MCF 10A (cell line): ENCODE measurements around the gene CACNG8. TPM values are rescaled to one million over a fixed set of nuclear protein-coding genes. Genes with fewer than 3 reads are reported as not detected.
A peak's percentile ranks its signal among the peaks of the same experiment; 100 is the strongest.

Experiments used
- Bru-seq: library from RNA; stranded (reverse); fragments of 400-500 nt; gene quantifications from one replicate; lab custom pipeline; 2021; lab: Mats Ljungman, UMichigan
- BruChase-seq, 2 experiments: library from RNA; stranded (reverse); fragments of 400-500 nt; gene quantifications; one replicate each; lab custom pipeline; 2021; lab: Mats Ljungman, UMichigan
- BruUV-seq: library from RNA; stranded (reverse); fragments of 400-500 nt; replicated peaks from 2 replicates; lab custom pipeline; 2021; lab: Mats Ljungman, UMichigan
- CTCF ChIA-PET: fragments of 300-600 bp; sonication (Branson Sonifier 250); formaldehyde crosslinking; extraction: SDS; loops from one replicate; lab custom pipeline; 2021; ENCODE audit warnings: antibody characterized with exemption, inconsistent platforms; lab: Yijun Ruan, JAX
- POLR2A ChIA-PET: fragments of 300-600, 350-650 bp; sonication (Branson Sonifier 250); formaldehyde crosslinking; extraction: SDS; loops from one replicate; lab custom pipeline; 2020; ENCODE audit warnings: antibody characterized with exemption, inconsistent platforms; lab: Yijun Ruan, JAX
- DNase-seq: peaks from one replicate; pipeline ENCODE4 v3.0.0-alpha.2; 2018; ENCODE audit not compliant: unreplicated experiment
- H3K27ac Mint-ChIP-seq: one replicate; pipeline ENCODE4 v1.8.0; 2022; ENCODE audit warnings: mild to moderate bottlenecking, low read depth, mixed read lengths; ENCODE audit not compliant: unreplicated experiment
- H3K27me3 Mint-ChIP-seq: one replicate; pipeline ENCODE4 v1.8.0; 2022; ENCODE audit warnings: mixed read lengths; ENCODE audit not compliant: insufficient read depth, unreplicated experiment
- H3K36me3 Mint-ChIP-seq: one replicate; pipeline ENCODE4 v1.8.0; 2022; ENCODE audit warnings: mild to moderate bottlenecking, moderate library complexity, mixed read lengths; ENCODE audit not compliant: insufficient read depth, unreplicated experiment
- H3K4me1 Mint-ChIP-seq: one replicate; pipeline ENCODE4 v1.8.0; 2022; ENCODE audit warnings: mixed read lengths; ENCODE audit not compliant: insufficient read depth, unreplicated experiment
- H3K4me3 Mint-ChIP-seq: one replicate; pipeline ENCODE4 v1.8.0; 2022; ENCODE audit warnings: mild to moderate bottlenecking, moderate library complexity, mixed read lengths; ENCODE audit not compliant: unreplicated experiment
- H3K9me3 Mint-ChIP-seq: one replicate; pipeline ENCODE4 v1.8.0; 2022; ENCODE audit warnings: mixed read lengths; ENCODE audit not compliant: unreplicated experiment
- intact Hi-C: fragments of 100-400 bp; cut with micrococcal nuclease; formaldehyde crosslinking; loops from 2 replicates; pipeline ENCODE4 v1.14.1; 2022
- long read RNA-seq: library from polyadenylated mRNA; stranded (forward); transcript quantifications from one replicate; pipeline ENCODE4 v2.0.0, GENCODE V29; 2022
- total RNA-seq: library from RNA; stranded (reverse); gene quantifications from 2 replicates; pipeline ENCODE4 v1.2.3, GENCODE V29; 2022
- TF ChIP-seq, protein P1 (sequence below): fragments of 200-600 bp; IDR thresholded peaks from one replicate; pipeline ENCODE4 v1.8.0; 2022; ENCODE audit warnings: antibody characterized with exemption, mild to moderate bottlenecking; ENCODE audit not compliant: unreplicated experiment

The CACNG8 gene
- total RNA-seq (0.16 TPM in 1 of 2 replicates, not detected in the other), Bru-seq, nascent RNA (percentile 15 among the genes with signal in this experiment), BruChase-seq, experiment 1, labeled RNA remaining after a 6-hour chase (percentile 8 among the genes with signal in this experiment), BruChase-seq, experiment 2, labeled RNA remaining after a 2-hour chase (percentile 16 among the genes with signal in this experiment)
- long read RNA-seq = 0 reads

DNA sequence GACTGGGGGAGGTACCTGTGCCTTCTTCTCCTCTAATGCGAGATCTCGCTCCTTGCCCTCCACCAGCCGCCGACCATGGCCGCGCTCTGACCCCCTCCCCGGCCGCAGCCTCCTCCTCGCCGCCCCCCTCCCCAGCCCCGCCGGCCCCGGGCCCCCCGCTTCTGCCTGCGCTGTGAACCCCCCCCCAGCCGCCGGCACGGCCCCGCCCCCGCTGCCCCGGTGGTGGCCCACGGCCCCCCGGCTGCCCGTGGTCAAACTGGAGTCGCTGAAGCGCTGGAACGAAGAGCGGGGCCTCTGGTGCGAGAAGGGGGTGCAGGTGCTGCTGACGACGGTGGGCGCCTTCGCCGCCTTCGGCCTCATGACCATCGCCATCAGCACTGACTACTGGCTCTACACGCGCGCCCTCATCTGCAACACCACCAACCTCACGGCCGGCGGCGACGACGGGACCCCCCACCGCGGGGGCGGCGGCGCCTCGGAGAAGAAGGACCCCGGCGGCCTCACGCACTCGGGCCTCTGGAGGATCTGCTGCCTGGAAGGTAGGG, at the start of gene CACNG8:
Gene CACNG8, plus strand, starts transcription at position 51 of the 545 bp plus-strand sequence.
- BruUV-seq = no TSS peak
- CTCF ChIA-PET = no interaction called here
- H3K9me3 Mint-ChIP-seq = no peaks in the 10 kb centered on the region
- DNase-seq = no peak
- H3K27ac Mint-ChIP-seq = no peak within 1 kb of the TSS
- H3K4me3 Mint-ChIP-seq = no peak within 1 kb of the TSS
- peaks cover 65% of the 10 kb centered on the region for H3K27me3 Mint-ChIP-seq
- H3K4me1 Mint-ChIP-seq = peaks cover 5% of the 10 kb centered on the region
- POLR2A ChIA-PET = no interaction called here
- intact Hi-C loops = no loop called here
- H3K36me3 Mint-ChIP-seq = no peaks in the 10 kb centered on the region
- TF ChIP-seq, protein P1, sequence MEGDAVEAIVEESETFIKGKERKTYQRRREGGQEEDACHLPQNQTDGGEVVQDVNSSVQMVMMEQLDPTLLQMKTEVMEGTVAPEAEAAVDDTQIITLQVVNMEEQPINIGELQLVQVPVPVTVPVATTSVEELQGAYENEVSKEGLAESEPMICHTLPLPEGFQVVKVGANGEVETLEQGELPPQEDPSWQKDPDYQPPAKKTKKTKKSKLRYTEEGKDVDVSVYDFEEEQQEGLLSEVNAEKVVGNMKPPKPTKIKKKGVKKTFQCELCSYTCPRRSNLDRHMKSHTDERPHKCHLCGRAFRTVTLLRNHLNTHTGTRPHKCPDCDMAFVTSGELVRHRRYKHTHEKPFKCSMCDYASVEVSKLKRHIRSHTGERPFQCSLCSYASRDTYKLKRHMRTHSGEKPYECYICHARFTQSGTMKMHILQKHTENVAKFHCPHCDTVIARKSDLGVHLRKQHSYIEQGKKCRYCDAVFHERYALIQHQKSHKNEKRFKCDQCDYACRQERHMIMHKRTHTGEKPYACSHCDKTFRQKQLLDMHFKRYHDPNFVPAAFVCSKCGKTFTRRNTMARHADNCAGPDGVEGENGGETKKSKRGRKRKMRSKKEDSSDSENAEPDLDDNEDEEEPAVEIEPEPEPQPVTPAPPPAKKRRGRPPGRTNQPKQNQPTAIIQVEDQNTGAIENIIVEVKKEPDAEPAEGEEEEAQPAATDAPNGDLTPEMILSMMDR = no peak

- ChIA-PET POLR2A (interaction anchor here (0.7 kb wide), 1 partner anchor 226 kb away, joined by 3 read pairs; no protein-coding TSS in a partner anchor), CTCF (no interaction called here)
- intact Hi-C loops = no loop called here
- DNase-seq = no peak
- peaks cover 20% of the 10 kb centered on the region for H3K27me3 Mint-ChIP-seq
- no peak overlapping the region for H3K4me3 Mint-ChIP-seq
- peaks cover 6% of the 10 kb centered on the region for H3K36me3 Mint-ChIP-seq
- no TSS peak for BruUV-seq
- H3K27ac Mint-ChIP-seq = no peak overlapping the region
- peaks cover 15% of the 10 kb centered on the region for H3K9me3 Mint-ChIP-seq
- H3K4me1 Mint-ChIP-seq = no peaks in the 10 kb centered on the region
- TF ChIP-seq, protein P1 = no peak
Observed at GRCh38 chr19:53915000-53915399, 47.7 kb upstream of the CACNG8 start.

DNA sequence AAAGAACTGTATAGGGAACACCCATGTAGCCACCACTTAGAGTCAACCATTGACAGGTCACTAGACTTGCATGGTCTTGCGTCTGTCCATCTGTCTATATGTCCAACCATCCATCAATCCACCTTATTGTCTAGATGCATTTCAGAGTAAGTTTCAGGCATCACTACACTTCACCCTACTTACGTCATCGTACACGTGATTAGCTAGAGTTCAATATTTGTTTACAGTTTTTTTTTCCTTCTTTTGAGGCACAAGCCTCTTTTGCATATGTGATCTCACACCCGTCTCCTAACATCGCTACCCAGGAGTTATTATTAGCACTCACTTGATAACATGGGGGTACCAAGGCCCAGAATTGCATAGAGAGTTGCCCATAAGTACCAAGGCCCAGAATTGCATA, 46.7 kb upstream of the CACNG8 start:
- no peaks in the 10 kb centered on the region for H3K4me1 Mint-ChIP-seq
- H3K27ac Mint-ChIP-seq = no peak overlapping the region
- CTCF ChIA-PET = interaction anchor here (2.5 kb wide), 1 partner anchor 9 kb away, joined by 10 read pairs; no protein-coding TSS in a partner anchor
- intact Hi-C loops = no loop called here
- H3K9me3 Mint-ChIP-seq = peaks cover 15% of the 10 kb centered on the region
- no peak overlapping the region for H3K4me3 Mint-ChIP-seq
- POLR2A ChIA-PET = no interaction called here
- BruUV-seq = no TSS peak
- H3K27me3 Mint-ChIP-seq = peaks cover 10% of the 10 kb centered on the region
- no peak for DNase-seq
- no peaks in the 10 kb centered on the region for H3K36me3 Mint-ChIP-seq
- TF ChIP-seq, protein P1 = no peak

GRCh38 chr19:53917356-53917755, 45.4 kb upstream of the CACNG8 start:
- no peak overlapping the region for H3K4me3 Mint-ChIP-seq
- H3K36me3 Mint-ChIP-seq = no peaks in the 10 kb centered on the region
- ChIA-PET POLR2A (no interaction called here), CTCF (interaction anchor here (0.6 to 2.5 kb wide), 3 partner anchors 10 to 105 kb away, joined by 3 to 10 read pairs (median 3); no protein-coding TSS in a partner anchor)
- peaks cover 8% of the 10 kb centered on the region for H3K9me3 Mint-ChIP-seq
- intact Hi-C loops = no loop called here
- no peaks in the 10 kb centered on the region for H3K27me3 Mint-ChIP-seq
- TF ChIP-seq, protein P1 = no peak
- H3K27ac Mint-ChIP-seq = no peak overlapping the region
- H3K4me1 Mint-ChIP-seq = no peaks in the 10 kb centered on the region
- no peak for DNase-seq
- no TSS peak for BruUV-seq
